ENCODE data around the gene TCAP.
A peak's percentile ranks its signal among the peaks of the same experiment; 100 is the strongest.

The TCAP gene

GRCh38 chr17:39683295-39683939 is 18.3 kb downstream of the TCAP start:
- Histone ChIP-seq H3K4me1 (ENCODE audit: control insufficient read depth in 1 of 2, insufficient read depth in 1 of 2, low read depth in 1 of 2, low read length in 1 of 2) (peaks cover 4 to 8% of the 10 kb centered on the region in 2 experiments), H3K27me3 (no peaks in the 10 kb centered on the region), H3K27ac (no peak overlapping the region), H3K36me3 (no peaks in the 10 kb centered on the region), H3K9me3 (no peaks in the 10 kb centered on the region), H3K4me3 (ENCODE audit: low read depth in 1 of 2, low read length in 1 of 2) (no peak overlapping the region)
- TF ChIP-seq, protein P1, sequence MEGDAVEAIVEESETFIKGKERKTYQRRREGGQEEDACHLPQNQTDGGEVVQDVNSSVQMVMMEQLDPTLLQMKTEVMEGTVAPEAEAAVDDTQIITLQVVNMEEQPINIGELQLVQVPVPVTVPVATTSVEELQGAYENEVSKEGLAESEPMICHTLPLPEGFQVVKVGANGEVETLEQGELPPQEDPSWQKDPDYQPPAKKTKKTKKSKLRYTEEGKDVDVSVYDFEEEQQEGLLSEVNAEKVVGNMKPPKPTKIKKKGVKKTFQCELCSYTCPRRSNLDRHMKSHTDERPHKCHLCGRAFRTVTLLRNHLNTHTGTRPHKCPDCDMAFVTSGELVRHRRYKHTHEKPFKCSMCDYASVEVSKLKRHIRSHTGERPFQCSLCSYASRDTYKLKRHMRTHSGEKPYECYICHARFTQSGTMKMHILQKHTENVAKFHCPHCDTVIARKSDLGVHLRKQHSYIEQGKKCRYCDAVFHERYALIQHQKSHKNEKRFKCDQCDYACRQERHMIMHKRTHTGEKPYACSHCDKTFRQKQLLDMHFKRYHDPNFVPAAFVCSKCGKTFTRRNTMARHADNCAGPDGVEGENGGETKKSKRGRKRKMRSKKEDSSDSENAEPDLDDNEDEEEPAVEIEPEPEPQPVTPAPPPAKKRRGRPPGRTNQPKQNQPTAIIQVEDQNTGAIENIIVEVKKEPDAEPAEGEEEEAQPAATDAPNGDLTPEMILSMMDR (IDR thresholded peaks at IDR 0.05), result no peak

GRCh38 chr17:39684369-39685192 is 19.4 kb downstream of the TCAP start:
- TF ChIP-seq, protein P1 (IDR thresholded peaks at IDR 0.05), result no peak
- Histone ChIP-seq H3K9me3 (no peaks in the 10 kb centered on the region), H3K4me1 (ENCODE audit: control insufficient read depth in 1 of 2, insufficient read depth in 1 of 2, low read depth in 1 of 2, low read length in 1 of 2) (peaks cover 7 to 11% of the 10 kb centered on the region in 2 experiments), H3K36me3 (no peaks in the 10 kb centered on the region), H3K4me3 (ENCODE audit: low read depth in 1 of 2, low read length in 1 of 2) (no peak overlapping the region), H3K27me3 (peaks cover 11% of the 10 kb centered on the region), H3K27ac (no peak overlapping the region)

DNA sequence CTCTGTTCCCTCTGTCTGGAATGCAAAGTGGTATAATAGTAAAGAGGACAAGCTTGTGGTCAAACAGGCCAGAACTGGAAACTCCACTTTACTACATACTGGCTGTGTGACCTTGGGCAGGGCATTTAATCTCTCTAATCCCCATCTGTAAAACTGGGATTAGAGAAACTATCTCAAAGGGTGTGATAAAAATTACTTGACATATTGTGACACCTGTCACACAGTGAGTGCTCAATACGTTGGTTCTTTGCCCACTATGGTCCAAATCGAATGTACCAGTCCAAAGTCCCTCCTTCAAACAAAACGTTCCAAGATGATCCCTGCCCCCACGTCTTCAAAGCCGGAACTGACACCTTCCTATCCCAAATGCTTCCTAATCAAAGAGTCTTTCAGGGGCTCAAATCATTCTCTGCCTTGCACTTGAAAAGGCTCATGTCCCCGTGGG is 22.0 kb downstream of the TCAP start:
- TF ChIP-seq, protein P1 (IDR thresholded peaks at IDR 0.05), result no peak
- Histone ChIP-seq H3K4me1 (ENCODE audit: control insufficient read depth in 1 of 2, insufficient read depth in 1 of 2, low read depth in 1 of 2, low read length in 1 of 2) (peaks cover 7 to 11% of the 10 kb centered on the region in 2 experiments), H3K9me3 (no peaks in the 10 kb centered on the region), H3K27ac (peak overlapping the region; percentile 87), H3K27me3 (peaks cover 27% of the 10 kb centered on the region), H3K36me3 (no peaks in the 10 kb centered on the region), H3K4me3 (ENCODE audit: low read depth in 1 of 2, low read length in 1 of 2) (peak overlapping the region; percentile 81 to 95)

- Histone ChIP-seq H3K27me3 (peaks cover 27% of the 10 kb centered on the region), H3K4me1 (ENCODE audit: control insufficient read depth in 1 of 2, insufficient read depth in 1 of 2, low read depth in 1 of 2, low read length in 1 of 2) (peaks cover 7 to 11% of the 10 kb centered on the region in 2 experiments), H3K36me3 (no peaks in the 10 kb centered on the region), H3K27ac (peak within 1 kb of the TSS; percentile 87), H3K4me3 (ENCODE audit: low read depth in 1 of 2, low read length in 1 of 2) (peak within 1 kb of the TSS; percentile 81 to 95), H3K9me3 (no peaks in the 10 kb centered on the region)
- TF ChIP-seq, protein P1 (IDR thresholded peaks at IDR 0.05), result peak; percentile 29
Observed at GRCh38 chr17:39687546-39688474, 22.7 kb downstream of the TCAP start, which contains the start of gene PGAP3. Gene PGAP3 (minus strand): TSS chr17:39688057. CDS start chr17:39688014, 43 bp downstream.

GRCh38 chr17:39688475-39688835 is 23.3 kb downstream of the TCAP start:
- peak overlapping the region; percentile 87 for H3K27ac ChIP-seq
- H3K27me3 ChIP-seq, result peaks cover 27% of the 10 kb centered on the region
- TF ChIP-seq, protein P1 (IDR thresholded peaks at IDR 0.05), result no peak
- H3K4me3 ChIP-seq (ENCODE audit: low read depth in 1 of 2, low read length in 1 of 2), result peak overlapping the region; percentile 81 to 95
- H3K36me3 ChIP-seq, result no peaks in the 10 kb centered on the region
- H3K4me1 ChIP-seq (ENCODE audit: control insufficient read depth in 1 of 2, insufficient read depth in 1 of 2, low read depth in 1 of 2, low read length in 1 of 2), result peaks cover 7 to 11% of the 10 kb centered on the region in 2 experiments
- H3K9me3 ChIP-seq, result no peaks in the 10 kb centered on the region
